ENCODE data around the gene MATN3. TPM values are rescaled to one million over a fixed set of nuclear protein-coding genes. Genes with fewer than 3 reads are reported as not detected.

The MATN3 gene
- total and polyA plus RNA-seq, 9 of the 15 experiments (the other 6 are each of a cell fraction or from before 2014, with no cell fraction given): not detected

- TF ChIP-seq CHD1 (IDR thresholded peaks at IDR 0.05; ENCODE audit: low read length): no peak
- no peak for TF ChIP-seq CHD4 (IDR thresholded peaks at IDR 0.05; ENCODE audit: insufficient read depth, insufficient replicate concordance, low read depth, low read length, poor library complexity, severe bottlenecking)
- no peak for TF ChIP-seq ZKSCAN3 (CRISPR knock-in tag; IDR thresholded peaks at IDR 0.05)
- no peak for TF ChIP-seq VEZF1 (CRISPR knock-in tag; IDR thresholded peaks at IDR 0.05)
These were observed 24.5 kb downstream of the MATN3 start (continued) for GRCh38 chr2:19987936-19988335.

GRCh38 chr2:19982268-19982667 lies 30.2 kb downstream of the MATN3 start:
- ChIA-PET POLR2A (interaction anchor here (1.6 kb wide), 1 partner anchor 9 kb away, joined by 4 read pairs; no protein-coding TSS in a partner anchor), CTCF (ENCODE audit: low intra/inter-chr PET ratio) (no interaction called here)
- Histone ChIP-seq H3K27ac (ENCODE audit: extremely low read depth, low read depth, low read length) (no peak overlapping the region), H3K9me3 (replicated peaks; ENCODE audit: control insufficient read depth, insufficient read depth, low read depth, low read length) (no peaks in the 10 kb centered on the region), H3K4me1 (replicated peaks in 1 of 2; ENCODE audit: control insufficient read depth in 2 of 2, insufficient read depth in 2 of 2, low read length in 2 of 2) (no peaks in the 10 kb centered on the region), H3K36me3 (ENCODE audit: control insufficient read depth, insufficient read depth, low read length) (peaks cover 18% of the 10 kb centered on the region; the same call in 2 of the 3 replicates), H3K27me3 (ENCODE audit: control insufficient read depth in 2 of 2, insufficient read depth in 2 of 2, low read length in 2 of 2) (no peaks in the 10 kb centered on the region), H3K4me3 (no peak overlapping the region), H3K9me1 (ENCODE audit: control insufficient read depth, insufficient read depth, low read length) (no peaks in the 10 kb centered on the region), H3K79me2 (ENCODE audit: control insufficient read depth, insufficient read depth, low read length) (no peaks in the 10 kb centered on the region), H4K20me1 (replicated peaks; ENCODE audit: control insufficient read depth, insufficient read depth, low read length) (no peaks in the 10 kb centered on the region), H3K9ac (ENCODE audit: insufficient read depth in 1 of 2, low read depth in 2 of 2, low read length in 2 of 2) (no peak overlapping the region), H3K4me2 (ENCODE audit: insufficient read depth, low read length) (no peak overlapping the region), H2AFZ (ENCODE audit: low read depth, low read length) (no peak overlapping the region)
- ATAC-seq: no peak
- intact Hi-C loops (cut with micrococcal nuclease) (no loop called here), in situ Hi-C loops (cut with MboI) (no loop called here)
- 55% methylated on average over 1 of the region's 1 CpG for WGBS (ENCODE audit: insufficient coverage, low coverage, missing lambda C conversion rate)
- no peak for FAIRE-seq
- BruUV-seq (replicated peaks): no TSS peak
- DNase-seq (ENCODE audit: extremely low read depth in 1 of 4, low spot score in 3 of 4): no peak
- TF ChIP-seq NCOA6 (IDR thresholded peaks at IDR 0.05) (no peak), RBM14 (IDR thresholded peaks at IDR 0.05; ENCODE audit: borderline replicate concordance, insufficient read depth, low read depth, low read length) (no peak), ZNF707 (CRISPR knock-in tag; conservative IDR thresholded peaks at IDR 0.05) (no peak), PYGO2 (tag; IDR thresholded peaks at IDR 0.05) (no peak), CBFB (CRISPR knock-in tag; IDR thresholded peaks at IDR 0.05) (no peak), NR4A1 (CRISPR knock-in tag; IDR thresholded peaks at IDR 0.05) (no peak), NR4A1 (tag; IDR thresholded peaks at IDR 0.05) (no peak), MNT (conservative IDR thresholded peaks at IDR 0.05) (no peak), PRDM10 (IDR thresholded peaks at IDR 0.05; ENCODE audit: partially characterized antibody) (no peak), PURB (CRISPR knock-in tag; IDR thresholded peaks at IDR 0.05; ENCODE audit: low read depth) (no peak), NFIC (IDR thresholded peaks at IDR 0.05) (no peak), KAT7 (CRISPR knock-in tag; IDR thresholded peaks at IDR 0.05; ENCODE audit: borderline replicate concordance) (no peak)

Data from K562 (cell line).